Hematopoietic multipotent progenitor cell treated with erythropoietin and hydrocortisone succinate and interleukin-3 and kit ligand, for 8 days (in vitro differentiated cells): Measurements from ENCODE around the gene ZNF660.
"Not testable (repeated sequence)": the region's sequence is repeated elsewhere in the genome, so short reads cannot be mapped to it uniquely, and the experiment has no call there.

Experiments used
- DNase-seq: peaks from one replicate; pipeline ENCODE4 v3.0.0-alpha.2; 2015

The ZNF660 gene

GRCh38 chr3:44584646-44585501 lies at the start of gene ZNF660:
ZNF660 (plus strand) TSS chr3:44584964; CDS start chr3:44594194, 9,230 bp downstream.
- DNase-seq = peak; percentile 6

GRCh38 chr3:44535364-44535763 lies 49.4 kb upstream of the ZNF660 start:
- DNase-seq = no peak

GRCh38 chr3:44544811-44545210 lies 40.0 kb upstream of the ZNF660 start:
- DNase-seq = not testable (repeated sequence)

- peak; percentile 46 for DNase-seq
Measured at GRCh38 chr3:44554626-44555592, 29.9 kb upstream of the ZNF660 start, which contains the start of gene ZKSCAN7. ZKSCAN7 (plus strand) TSS chr3:44555193; CDS start chr3:44557048, 1,855 bp downstream.

- DNase-seq = no peak
Measured at GRCh38 chr3:44555723-44556122, 29.0 kb upstream of the ZNF660 start.

- DNase-seq = no peak
Measured at GRCh38 chr3:44557074-44557473, 27.7 kb upstream of the ZNF660 start.

- no peak for DNase-seq
Measured at GRCh38 chr3:44561076-44561475, 23.7 kb upstream of the ZNF660 start.

- no peak for DNase-seq
Measured at GRCh38 chr3:44562147-44562546, 22.6 kb upstream of the ZNF660 start.

- no peak for DNase-seq
Measured at GRCh38 chr3:44568561-44568960, 16.2 kb upstream of the ZNF660 start.

- DNase-seq = no peak
Measured at GRCh38 chr3:44571024-44571423, 13.7 kb upstream of the ZNF660 start.

GRCh38 chr3:44576613-44577012 lies 8.2 kb upstream of the ZNF660 start:
- no peak for DNase-seq

- not testable (repeated sequence) for DNase-seq
Measured at GRCh38 chr3:44577354-44577952, 7.3 kb upstream of the ZNF660 start.

GRCh38 chr3:44578316-44578715 lies 6.4 kb upstream of the ZNF660 start:
- not testable (repeated sequence) for DNase-seq

- DNase-seq = not testable (repeated sequence)
Measured at GRCh38 chr3:44578924-44579515, 5.7 kb upstream of the ZNF660 start.

- DNase-seq = not testable (repeated sequence)
Measured at GRCh38 chr3:44579749-44580148, 5.0 kb upstream of the ZNF660 start.

- not testable (repeated sequence) for DNase-seq
Measured at GRCh38 chr3:44580971-44581370, 3.8 kb upstream of the ZNF660 start.

- no peak for DNase-seq
Measured at GRCh38 chr3:44596621-44597020, 11.9 kb downstream of the ZNF660 start.

GRCh38 chr3:44601749-44602148 lies 17.0 kb downstream of the ZNF660 start:
- no peak for DNase-seq

- DNase-seq = no peak
Measured at GRCh38 chr3:44612678-44613077, 27.9 kb downstream of the ZNF660 start.

GRCh38 chr3:44624749-44625480 lies 40.2 kb downstream of the ZNF660 start, which contains the start of gene ZNF197:
ZNF197 (plus strand) TSS chr3:44625036; CDS start chr3:44629155, 4,119 bp downstream.
- peak; percentile 89 for DNase-seq

- no peak for DNase-seq
Measured at GRCh38 chr3:44628716-44629115, 44.0 kb downstream of the ZNF660 start.

GRCh38 chr3:44632193-44632592 lies 47.4 kb downstream of the ZNF660 start:
- DNase-seq = no peak
